GM12891 (cell line): Measurements from ENCODE around the gene RAB13.
"Not testable (repeated sequence)": the region's sequence is repeated elsewhere in the genome, so short reads cannot be mapped to it uniquely, and the experiment has no call there.

ENCODE experiments used
- PAX5 ChIP-seq: IDR thresholded peaks from 2 replicates; pipeline ENCODE4 v1.6.1; 2011; ENCODE audit warnings: low read length, moderate library complexity, mild to moderate bottlenecking; ENCODE audit not compliant: insufficient read depth, severe bottlenecking
- POLR2A ChIP-seq: IDR thresholded peaks from 2 replicates; pipeline ENCODE4 v1.6.1; 2011; ENCODE audit warnings: low read depth, low read length, control low read depth
- POLR2AphosphoS5 ChIP-seq: IDR thresholded peaks from 2 replicates; pipeline ENCODE4 v1.6.1; 2011; ENCODE audit warnings: low read depth, low read length, control low read depth
- POU2F2 ChIP-seq: IDR thresholded peaks from 2 replicates; pipeline ENCODE4 v1.6.1; 2011; ENCODE audit warnings: low read depth, mild to moderate bottlenecking, control low read depth, low read length, moderate library complexity
- TAF1 ChIP-seq: IDR thresholded peaks from 2 replicates; pipeline ENCODE4 v1.6.1; 2011; ENCODE audit warnings: low read depth, low read length, control low read depth

DNA sequence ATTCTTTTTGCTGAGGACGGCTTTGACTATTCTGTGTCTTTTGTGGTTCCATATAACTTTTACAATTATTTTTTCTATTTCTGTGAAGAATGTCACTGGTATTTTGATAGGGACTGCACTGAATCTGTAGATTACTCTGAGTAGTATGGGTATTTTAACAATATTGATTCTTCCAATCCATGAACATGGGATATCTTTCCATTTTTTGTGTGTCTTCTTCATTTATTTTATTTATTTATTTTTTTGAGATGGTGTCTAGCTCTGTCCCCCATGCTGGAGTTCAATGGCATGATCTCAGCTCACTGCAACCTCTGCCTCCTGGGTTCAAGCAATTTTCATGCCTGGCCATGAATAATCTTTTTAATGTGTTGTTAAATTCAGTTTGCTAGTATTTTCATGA, 47.6 kb upstream of the RAB13 start:
- not testable (repeated sequence) for TF ChIP-seq POLR2AphosphoS5, POLR2A, POU2F2, PAX5, TAF1
